PC-3 (cell line): Measurements from ENCODE around the gene C16orf96.

ENCODE experiments used
- CTCF ChIP-seq: fragments of 300-600 bp; sonication (generic); conservative IDR thresholded peaks from 2 replicates; pipeline ENCODE4 v1.5.1; 2017; ENCODE audit warnings: antibody characterized with exemption, low read depth, mild to moderate bottlenecking, low read length
- EZH2 ChIP-seq: fragments of 300-600 bp; sonication (generic); IDR thresholded peaks from one replicate; pipeline ENCODE4 v1.6.1; 2017; ENCODE audit warnings: antibody characterized with exemption, mild to moderate bottlenecking, low read length; ENCODE audit not compliant: unreplicated experiment
- EZH2phosphoT487 ChIP-seq: fragments of 300-600 bp; sonication (generic); IDR thresholded peaks from 2 replicates; pipeline ENCODE4 v1.6.1; 2018; ENCODE audit warnings: mild to moderate bottlenecking, antibody characterized with exemption, low read length, borderline replicate concordance

GRCh38 chr16:4615384-4616046 is 59.4 kb downstream of the C16orf96 start:
- TF ChIP-seq CTCF = no peak
- no peak for TF ChIP-seq EZH2
- TF ChIP-seq EZH2phosphoT487 = no peak
